Measurements from ENCODE around the gene FGD3.

Gene FGD3

DNA sequence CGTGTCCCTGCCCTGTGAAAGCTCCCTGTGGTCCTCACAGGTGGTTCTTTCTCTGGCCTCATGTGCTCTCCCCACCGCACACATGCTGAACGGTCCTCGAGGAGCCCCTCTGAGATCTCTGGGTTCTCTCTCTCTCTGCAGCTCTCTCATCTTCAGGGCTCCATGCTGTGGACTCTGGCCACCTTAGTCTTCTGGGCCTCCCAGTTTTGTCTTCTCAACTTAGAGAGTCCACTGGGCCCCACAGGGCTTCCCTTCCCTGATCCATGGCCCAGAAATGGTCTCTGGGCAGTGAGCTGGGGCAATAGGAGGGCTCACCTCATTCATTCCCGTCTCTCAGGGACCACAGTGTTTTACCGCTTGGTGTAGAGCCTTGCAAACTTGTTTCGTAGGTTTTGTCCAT lies 26.4 kb downstream of the FGD3 start:
- no peak overlapping the region for H3K4me3 ChIP-seq (IDR thresholded peaks at IDR 0.05; ENCODE audit: insufficient read depth, low read depth, low read length)
- H3K27ac ChIP-seq = no peak overlapping the region
- H4K20me1 ChIP-seq (ENCODE audit: insufficient read depth) = no peaks in the 10 kb centered on the region
- peaks cover 50% of the 10 kb centered on the region; the same call in 1 of the 2 replicates for H3K79me2 ChIP-seq (ENCODE audit: insufficient read depth, low read depth)
- H3K36me3 ChIP-seq (ENCODE audit: insufficient read depth) = no peaks in the 10 kb centered on the region
- H2AFZ ChIP-seq (ENCODE audit: low read depth) = no peak overlapping the region
- peaks cover 20% of the 10 kb centered on the region for H3K4me1 ChIP-seq (ENCODE audit: low read depth, poor library complexity, severe bottlenecking)
- TF ChIP-seq, protein P1, sequence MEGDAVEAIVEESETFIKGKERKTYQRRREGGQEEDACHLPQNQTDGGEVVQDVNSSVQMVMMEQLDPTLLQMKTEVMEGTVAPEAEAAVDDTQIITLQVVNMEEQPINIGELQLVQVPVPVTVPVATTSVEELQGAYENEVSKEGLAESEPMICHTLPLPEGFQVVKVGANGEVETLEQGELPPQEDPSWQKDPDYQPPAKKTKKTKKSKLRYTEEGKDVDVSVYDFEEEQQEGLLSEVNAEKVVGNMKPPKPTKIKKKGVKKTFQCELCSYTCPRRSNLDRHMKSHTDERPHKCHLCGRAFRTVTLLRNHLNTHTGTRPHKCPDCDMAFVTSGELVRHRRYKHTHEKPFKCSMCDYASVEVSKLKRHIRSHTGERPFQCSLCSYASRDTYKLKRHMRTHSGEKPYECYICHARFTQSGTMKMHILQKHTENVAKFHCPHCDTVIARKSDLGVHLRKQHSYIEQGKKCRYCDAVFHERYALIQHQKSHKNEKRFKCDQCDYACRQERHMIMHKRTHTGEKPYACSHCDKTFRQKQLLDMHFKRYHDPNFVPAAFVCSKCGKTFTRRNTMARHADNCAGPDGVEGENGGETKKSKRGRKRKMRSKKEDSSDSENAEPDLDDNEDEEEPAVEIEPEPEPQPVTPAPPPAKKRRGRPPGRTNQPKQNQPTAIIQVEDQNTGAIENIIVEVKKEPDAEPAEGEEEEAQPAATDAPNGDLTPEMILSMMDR (conservative IDR thresholded peaks at IDR 0.05; ENCODE audit: low read depth, low read length) = no peak
- no peak overlapping the region for H3K4me2 ChIP-seq
- no peak overlapping the region for H3K9ac ChIP-seq
- H3K27me3 ChIP-seq (ENCODE audit: insufficient read depth, low read depth) = no peaks in the 10 kb centered on the region

DNA sequence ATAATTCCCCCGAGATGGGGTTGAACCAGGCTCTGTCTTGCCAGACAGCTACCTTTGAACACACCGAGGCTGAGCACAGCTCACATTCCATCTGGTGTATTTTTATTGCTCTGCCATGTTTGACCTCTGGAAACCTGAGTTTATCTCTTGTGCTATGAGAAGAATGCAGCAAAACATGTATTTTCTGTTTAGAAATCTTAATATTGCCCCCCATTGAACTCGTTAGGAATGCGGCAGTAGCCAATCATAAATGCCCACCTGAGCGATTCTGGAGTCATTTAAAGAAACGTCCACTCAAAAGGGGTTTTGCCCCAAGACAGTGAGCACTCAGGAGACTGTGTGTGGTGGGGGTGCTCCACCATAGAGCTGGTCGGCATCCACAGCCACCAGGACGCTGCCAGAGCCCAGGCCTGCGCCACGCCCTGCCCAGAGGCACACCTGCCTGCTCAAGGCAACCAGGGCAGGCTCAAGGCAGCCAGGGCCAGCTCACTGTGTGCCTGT lies 26.9 kb downstream of the FGD3 start:
- Histone ChIP-seq H3K4me3 (IDR thresholded peaks at IDR 0.05; ENCODE audit: insufficient read depth, low read depth, low read length) (no peak overlapping the region), H3K36me3 (ENCODE audit: insufficient read depth) (no peaks in the 10 kb centered on the region), H3K27me3 (ENCODE audit: insufficient read depth, low read depth) (no peaks in the 10 kb centered on the region), H3K79me2 (ENCODE audit: insufficient read depth, low read depth) (peaks cover 45% of the 10 kb centered on the region; the same call in 1 of the 2 replicates), H3K27ac (no peak overlapping the region), H3K9ac (no peak overlapping the region), H3K4me1 (ENCODE audit: low read depth, poor library complexity, severe bottlenecking) (peaks cover 20% of the 10 kb centered on the region), H4K20me1 (ENCODE audit: insufficient read depth) (no peaks in the 10 kb centered on the region), H3K4me2 (no peak overlapping the region), H2AFZ (ENCODE audit: low read depth) (no peak overlapping the region)
- TF ChIP-seq, protein P1 (conservative IDR thresholded peaks at IDR 0.05; ENCODE audit: low read depth, low read length) = no peak

DNA sequence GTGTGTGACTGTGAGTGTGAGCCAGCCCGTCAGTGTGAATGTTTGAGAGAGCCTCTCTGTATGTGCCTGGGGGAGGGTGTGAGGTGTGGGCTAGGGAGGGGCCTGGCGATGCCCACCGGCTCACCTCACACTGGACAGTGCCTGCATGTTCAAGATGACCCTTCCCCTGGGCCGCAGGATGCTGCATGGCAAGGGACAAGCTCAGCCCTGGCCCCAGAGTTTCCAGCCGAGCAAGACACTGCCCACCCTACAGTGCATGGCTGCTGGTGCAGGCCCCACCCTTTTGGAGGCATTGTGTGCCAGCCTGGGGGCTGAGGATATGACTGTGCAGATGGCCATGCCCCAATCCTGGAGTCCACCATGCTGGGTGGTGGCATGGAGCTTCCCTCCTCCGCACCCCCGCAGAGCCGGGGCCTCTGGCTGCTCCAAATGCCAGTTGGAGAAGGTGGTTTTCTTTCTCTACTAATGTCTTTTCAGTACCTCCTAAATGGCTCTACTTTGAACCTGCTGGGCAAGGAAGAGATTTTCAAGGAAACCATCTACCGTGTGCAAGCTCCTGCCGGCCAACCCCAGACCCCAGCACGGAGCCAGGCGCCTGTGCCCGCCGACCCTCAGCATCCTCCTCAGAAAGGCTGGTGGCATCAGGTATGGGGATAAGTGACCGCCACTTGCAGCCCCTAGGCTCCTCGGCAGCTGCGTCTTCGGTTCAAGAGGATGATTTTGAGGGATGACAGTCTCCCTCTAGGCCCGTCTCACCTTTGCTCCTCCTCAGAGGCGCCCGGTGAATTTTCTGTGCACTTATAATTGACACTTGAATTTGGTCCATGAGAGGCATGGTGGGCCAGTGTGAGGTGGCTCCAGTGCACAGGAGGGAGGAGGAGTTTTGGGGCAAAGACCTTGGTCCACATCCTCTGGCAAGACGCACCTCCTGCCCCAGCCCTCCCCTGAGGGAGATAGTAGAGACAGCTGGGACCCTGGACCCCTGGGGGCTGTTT lies 27.7 kb downstream of the FGD3 start:
- H4K20me1 ChIP-seq (ENCODE audit: insufficient read depth) = no peaks in the 10 kb centered on the region
- H3K4me3 ChIP-seq (IDR thresholded peaks at IDR 0.05; ENCODE audit: insufficient read depth, low read depth, low read length) = no peak overlapping the region
- H3K27ac ChIP-seq = no peak overlapping the region
- no peak overlapping the region for H3K4me2 ChIP-seq
- H3K4me1 ChIP-seq (ENCODE audit: low read depth, poor library complexity, severe bottlenecking) = peaks cover 21% of the 10 kb centered on the region
- no peaks in the 10 kb centered on the region for H3K27me3 ChIP-seq (ENCODE audit: insufficient read depth, low read depth)
- H3K36me3 ChIP-seq (ENCODE audit: insufficient read depth) = no peaks in the 10 kb centered on the region
- no peak overlapping the region for H3K9ac ChIP-seq
- TF ChIP-seq, protein P1 (conservative IDR thresholded peaks at IDR 0.05; ENCODE audit: low read depth, low read length) = no peak
- no peak overlapping the region for H2AFZ ChIP-seq (ENCODE audit: low read depth)
- H3K79me2 ChIP-seq (ENCODE audit: insufficient read depth, low read depth) = peaks cover 44% of the 10 kb centered on the region; the same call in 1 of the 2 replicates

DNA sequence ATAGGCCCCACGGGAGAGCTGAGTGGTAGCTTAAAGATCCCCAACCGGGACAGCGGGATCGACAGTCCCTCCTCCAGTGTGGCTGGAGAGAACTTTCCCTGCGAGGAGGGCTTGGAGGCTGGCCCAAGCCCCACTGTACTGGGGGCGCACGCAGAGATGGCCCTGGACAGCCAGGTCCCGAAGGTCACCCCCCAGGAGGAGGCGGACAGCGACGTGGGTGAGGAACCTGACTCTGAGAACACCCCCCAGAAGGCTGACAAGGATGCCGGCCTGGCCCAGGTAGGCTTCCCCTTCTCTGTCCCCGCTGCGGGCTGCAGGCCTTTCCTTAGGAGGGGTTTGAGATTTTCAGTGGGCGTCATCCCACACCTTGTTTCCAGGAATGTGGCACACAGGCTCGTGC lies 29.1 kb downstream of the FGD3 start:
- no peaks in the 10 kb centered on the region for H3K36me3 ChIP-seq (ENCODE audit: insufficient read depth)
- no peak overlapping the region for H2AFZ ChIP-seq (ENCODE audit: low read depth)
- no peak overlapping the region for H3K4me3 ChIP-seq (IDR thresholded peaks at IDR 0.05; ENCODE audit: insufficient read depth, low read depth, low read length)
- TF ChIP-seq, protein P1 (conservative IDR thresholded peaks at IDR 0.05; ENCODE audit: low read depth, low read length) = no peak
- peaks cover 38% of the 10 kb centered on the region; the same call in 1 of the 2 replicates for H3K79me2 ChIP-seq (ENCODE audit: insufficient read depth, low read depth)
- no peak overlapping the region for H3K9ac ChIP-seq
- H3K4me1 ChIP-seq (ENCODE audit: low read depth, poor library complexity, severe bottlenecking) = peaks cover 15% of the 10 kb centered on the region
- no peak overlapping the region for H3K27ac ChIP-seq
- no peak overlapping the region for H3K4me2 ChIP-seq
- H3K27me3 ChIP-seq (ENCODE audit: insufficient read depth, low read depth) = no peaks in the 10 kb centered on the region
- no peaks in the 10 kb centered on the region for H4K20me1 ChIP-seq (ENCODE audit: insufficient read depth)
